NCI-H748 (cell line): ENCODE results near the gene CSRP3.

Source experiments
- DNase-seq: peaks from one replicate; lab custom pipeline; 2025; ENCODE audit not compliant: unreplicated experiment; lab: John Stamatoyannopoulos, UW

The CSRP3 gene

DNA sequence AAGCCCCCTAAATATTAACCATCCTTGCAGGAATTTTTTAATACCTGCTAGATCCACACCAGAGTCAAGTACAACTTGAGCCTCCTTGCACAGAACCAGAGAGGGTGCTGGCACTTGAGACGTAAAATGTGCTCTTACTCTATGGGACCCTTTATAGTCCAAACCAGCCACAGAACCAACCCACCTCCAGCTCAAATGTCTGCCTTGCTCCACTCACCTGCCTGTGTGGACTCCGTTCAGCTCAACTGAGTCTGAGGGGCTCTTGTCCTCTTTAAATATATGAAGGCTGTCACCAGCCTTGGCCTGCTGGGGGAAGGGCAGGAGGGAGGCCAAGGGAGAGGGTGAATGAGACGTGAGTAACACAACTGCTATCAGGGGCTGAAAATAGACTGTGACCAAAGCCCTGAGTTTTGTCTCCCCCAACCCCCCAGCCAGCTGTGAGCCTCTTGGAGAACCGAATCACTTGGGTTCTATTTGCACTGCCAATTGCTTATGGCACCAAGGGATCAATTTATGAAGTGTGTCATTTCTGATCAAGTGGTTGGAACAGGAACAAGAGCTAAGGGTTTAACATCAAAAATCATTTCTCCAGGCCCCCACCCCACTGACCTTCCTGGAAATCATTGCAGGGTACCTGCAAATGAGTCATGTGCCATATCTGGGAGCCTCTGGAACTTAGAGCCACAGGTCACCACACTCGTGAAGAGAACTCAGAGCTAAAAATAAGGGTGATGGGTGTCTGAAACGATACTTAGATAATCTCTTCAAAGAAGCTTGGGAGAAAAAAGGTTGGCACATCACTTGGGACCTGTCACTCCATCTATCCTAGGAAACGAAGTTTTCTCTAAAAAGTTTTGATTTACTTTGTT lies at the start of gene CSRP3:
Gene CSRP3, minus strand, starts transcription at position 247 of the 869 bp plus-strand sequence. CDS start 9,535 bp downstream, outside the sequence.
- no peak for DNase-seq

GRCh38 chr11:19251577-19251976 lies 49.8 kb upstream of the CSRP3 start:
- DNase-seq = no peak

DNA sequence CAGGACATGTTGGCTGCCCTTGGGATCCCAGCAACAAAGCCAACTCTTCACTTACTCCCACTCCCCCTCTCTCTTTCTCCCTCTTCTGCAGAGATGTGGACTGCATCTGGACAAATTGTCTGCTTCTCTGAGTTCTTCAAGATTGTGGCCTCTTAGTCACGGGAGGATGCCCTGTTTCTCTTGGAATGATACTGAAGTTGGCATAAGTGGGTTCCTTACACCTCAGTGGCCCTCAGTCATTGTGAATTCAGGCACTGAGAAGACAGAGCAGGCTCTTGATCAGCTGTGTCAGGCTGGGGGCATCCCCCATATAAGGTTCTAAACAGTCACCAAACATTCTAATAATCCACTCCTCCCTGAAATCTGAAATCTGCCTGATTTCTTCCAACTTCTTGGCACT lies 45.0 kb upstream of the CSRP3 start:
- no peak for DNase-seq

GRCh38 chr11:19245351-19245750 lies 43.6 kb upstream of the CSRP3 start:
- no peak for DNase-seq

DNA sequence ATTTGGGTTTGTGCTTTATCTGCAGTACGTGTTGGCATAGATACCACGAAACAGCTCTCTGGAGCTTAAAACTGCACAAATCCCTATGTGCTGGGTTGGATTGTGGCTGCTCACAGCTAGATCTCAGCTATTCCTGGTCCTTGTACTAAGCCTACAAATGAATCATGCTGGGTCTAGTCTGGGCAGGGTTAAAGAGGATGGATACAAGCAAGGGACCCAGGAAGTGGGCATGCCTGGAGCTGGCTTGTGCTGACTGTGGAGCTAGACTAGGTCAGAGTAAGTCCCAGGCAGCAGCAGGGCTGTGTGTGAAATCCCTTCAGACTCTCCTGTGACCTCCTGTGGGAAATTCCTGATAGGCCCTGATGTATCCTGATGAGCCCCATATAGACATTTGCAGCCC lies 42.8 kb upstream of the CSRP3 start:
- no peak for DNase-seq

GRCh38 chr11:19244084-19244483 lies 42.3 kb upstream of the CSRP3 start:
- DNase-seq = peak; percentile 5

GRCh38 chr11:19243613-19244012 lies 41.8 kb upstream of the CSRP3 start:
- no peak for DNase-seq

DNA sequence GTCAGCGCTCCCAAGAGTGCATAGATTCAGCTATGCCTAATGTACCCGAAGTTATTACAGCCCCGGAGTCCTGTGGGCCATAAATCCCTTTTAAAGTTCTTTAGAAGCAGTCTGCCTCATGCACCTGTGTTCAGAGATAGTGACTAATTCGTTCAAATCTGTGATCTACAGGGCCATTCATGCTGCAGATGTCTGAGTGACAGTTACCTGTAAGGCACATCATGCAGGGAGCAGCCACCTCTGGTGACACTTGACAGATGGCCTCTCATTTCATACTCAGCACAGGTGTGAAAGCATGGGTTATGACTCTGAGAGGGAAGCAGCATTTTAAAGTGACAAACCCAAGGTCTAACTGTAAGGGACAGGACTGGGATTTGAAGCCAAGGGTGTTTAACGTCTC lies 41.4 kb upstream of the CSRP3 start:
- DNase-seq = no peak

DNA sequence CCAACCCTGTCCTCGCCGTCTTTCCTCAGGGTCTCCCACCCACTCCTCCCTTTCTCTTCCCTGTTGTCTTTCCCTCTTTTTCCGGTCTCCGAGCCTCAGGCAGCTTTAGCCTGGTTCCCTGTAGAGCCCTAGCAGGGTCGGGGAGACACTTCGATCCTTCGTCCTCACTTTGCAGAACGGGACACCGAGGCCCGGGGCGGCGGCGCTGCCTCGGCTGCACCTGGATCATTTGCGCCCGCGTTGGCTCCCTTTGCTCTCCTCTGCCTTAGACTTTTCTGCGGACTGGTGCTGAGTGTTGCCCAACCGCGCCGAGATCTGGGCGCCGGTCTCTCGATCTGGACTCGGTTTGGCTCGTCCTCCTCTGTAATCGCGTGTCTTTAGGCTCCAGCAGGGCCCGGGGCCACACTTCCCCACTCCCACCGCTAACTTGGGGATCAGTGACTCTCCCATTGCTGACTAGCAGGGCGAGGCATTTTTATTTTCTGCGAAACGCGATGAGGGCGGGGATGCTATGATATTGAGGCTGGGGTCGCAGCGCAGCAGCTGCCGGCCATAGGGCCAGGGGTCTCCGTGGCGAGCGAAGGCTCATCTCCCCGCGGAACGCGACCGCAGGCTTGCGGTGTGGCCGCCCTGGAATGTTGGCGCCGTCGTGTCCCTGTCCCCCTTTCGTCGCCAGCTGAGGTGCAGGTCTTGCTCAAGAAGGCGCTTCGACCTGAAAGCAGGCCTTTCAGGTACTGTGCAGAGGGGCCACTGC lies 40.6 kb upstream of the CSRP3 start:
- no peak for DNase-seq

DNA sequence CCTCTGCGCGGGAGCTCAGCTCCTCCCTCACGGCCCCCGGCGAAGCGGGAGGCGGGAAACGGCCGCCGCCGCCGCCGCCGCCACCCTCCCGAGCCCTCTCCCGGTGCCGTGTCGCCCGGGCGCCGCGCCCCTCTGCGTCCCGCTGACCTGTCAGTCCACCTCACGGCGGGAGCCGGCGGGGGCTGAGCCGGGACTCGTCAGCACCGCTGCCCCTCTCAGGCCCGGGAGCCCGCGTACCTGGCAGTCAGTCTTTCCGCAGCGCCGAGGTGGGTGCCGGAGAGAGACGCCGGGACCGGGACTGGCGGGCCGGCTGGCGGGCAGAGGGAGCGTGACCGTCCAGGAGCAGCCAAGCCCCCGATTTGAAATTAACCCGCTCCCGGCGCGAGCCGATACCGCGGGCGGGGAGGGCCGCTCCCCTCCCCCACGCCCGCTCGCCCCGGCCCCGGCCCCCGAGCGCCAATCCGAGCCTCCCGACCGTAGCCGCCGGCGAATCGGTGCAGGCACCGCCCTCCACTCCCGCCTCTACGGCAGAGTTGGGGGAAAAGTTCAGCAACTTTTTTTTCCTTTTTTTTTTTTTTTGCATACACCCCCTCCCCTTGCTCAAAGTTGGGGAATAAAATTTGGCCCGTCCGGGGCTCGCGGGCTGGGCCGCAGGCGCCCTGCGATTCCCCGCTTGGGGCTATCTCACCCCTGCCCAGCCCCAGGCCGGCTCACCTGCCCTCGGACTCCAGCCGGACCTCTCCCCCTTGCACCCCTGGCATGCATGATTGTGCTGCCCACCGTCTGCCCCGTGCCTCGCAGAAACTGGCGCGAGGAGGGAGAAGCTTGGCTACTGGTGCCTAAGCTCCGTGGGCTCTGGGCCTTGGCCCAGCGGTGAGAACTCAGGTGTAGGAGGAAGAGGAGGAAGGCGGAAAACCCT lies 39.7 kb upstream of the CSRP3 start:
- DNase-seq = peak; percentile 58

DNA sequence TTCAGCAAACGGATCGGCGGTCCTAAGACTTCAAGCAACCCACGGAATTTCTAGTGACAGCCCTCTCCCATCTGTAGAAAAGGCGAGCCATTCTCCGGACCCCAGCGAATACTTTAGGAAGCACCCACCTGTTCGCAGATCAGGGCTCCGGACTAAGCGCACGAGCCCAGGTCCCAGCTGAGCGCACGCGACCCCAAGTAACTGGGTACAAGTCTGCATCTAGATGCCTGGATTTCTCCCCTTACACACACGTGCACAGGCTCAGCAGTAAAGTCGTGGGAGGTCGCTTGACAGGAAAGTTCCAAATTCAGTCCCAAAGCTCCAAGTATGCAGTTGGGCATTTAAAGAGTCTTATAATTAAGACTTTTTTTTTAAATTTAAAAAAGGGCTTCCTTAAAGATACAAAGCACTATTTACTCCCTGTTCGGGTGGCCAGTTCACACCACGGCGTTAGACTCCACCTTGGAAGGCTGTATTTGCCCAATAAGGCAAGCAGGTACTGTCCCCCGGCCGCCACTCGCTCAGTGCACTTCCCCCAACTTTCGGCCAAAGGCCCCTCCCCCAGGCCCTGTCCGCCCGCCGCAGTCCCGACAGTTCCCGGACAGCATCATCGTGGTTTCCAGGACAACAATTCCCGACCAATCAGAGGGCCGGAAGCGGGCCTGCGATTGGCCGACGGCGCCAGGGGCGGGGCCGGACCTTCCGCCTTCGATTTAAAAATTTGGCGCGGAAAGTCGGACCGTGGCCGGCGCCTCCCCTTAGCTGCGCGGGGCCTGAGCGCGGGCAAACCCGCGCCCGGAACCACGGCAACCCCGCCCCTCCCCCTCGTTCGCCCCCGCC lies 38.9 kb upstream of the CSRP3 start, which contains the start of gene E2F8:
Gene E2F8, minus strand, starts transcription at position 526 of the 840 bp plus-strand sequence. CDS start 824 bp downstream, outside the sequence.
- DNase-seq = peak; percentile 97

GRCh38 chr11:19239039-19239438 lies 37.3 kb upstream of the CSRP3 start:
- DNase-seq = peak; percentile 4

- DNase-seq = peak; percentile 36
These were observed 36.0 kb upstream of the CSRP3 start for GRCh38 chr11:19237813-19238212.

GRCh38 chr11:19237381-19237780 lies 35.6 kb upstream of the CSRP3 start:
- no peak for DNase-seq

GRCh38 chr11:19234231-19234817 lies 32.5 kb upstream of the CSRP3 start:
- no peak for DNase-seq

DNA sequence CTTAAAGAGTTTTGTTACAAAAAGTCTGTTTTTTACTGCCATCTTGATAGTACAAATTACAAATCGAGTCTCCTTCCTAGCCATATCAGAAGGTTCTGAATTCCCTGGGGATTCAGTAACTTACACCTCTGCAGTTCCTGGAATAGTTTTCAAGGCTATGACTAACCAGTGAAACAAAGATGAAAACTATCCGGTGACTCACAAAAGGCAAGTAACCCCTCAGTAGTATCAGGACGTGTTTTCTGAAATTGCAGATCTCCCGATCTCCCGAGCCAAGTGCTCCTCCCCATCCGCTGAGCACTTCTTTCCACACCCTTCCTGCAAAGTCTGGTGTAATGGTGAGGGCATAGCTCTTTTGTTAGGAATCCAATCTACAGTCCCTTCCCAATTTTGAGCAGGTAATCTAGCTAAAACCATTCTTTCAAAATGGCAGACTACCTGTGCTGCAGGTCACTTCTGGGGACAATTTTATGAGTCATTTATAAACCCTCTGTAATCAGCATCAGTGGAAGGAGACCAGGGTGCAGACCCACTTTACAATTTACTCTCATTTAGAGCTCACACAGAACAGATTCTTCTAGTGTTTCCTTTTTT lies 31.2 kb upstream of the CSRP3 start:
- DNase-seq = no peak

- DNase-seq = no peak
These were observed 27.9 kb upstream of the CSRP3 start for GRCh38 chr11:19229671-19230070.

- DNase-seq = no peak
These were observed 27.2 kb upstream of the CSRP3 start for GRCh38 chr11:19228968-19229367.
